K562 (cell line): ENCODE data around the gene SUMF2. TPM values are rescaled to one million over a fixed set of nuclear protein-coding genes. Genes with fewer than 3 reads are reported as not detected.

Experiments used
- BDP1 ChIP-seq: IDR thresholded peaks from 3 replicates; pipeline ENCODE4 v1.6.1; 2011; ENCODE audit not compliant: insufficient read length, insufficient read depth
- CEBPG ChIP-seq, 3 experiments: fragments of 200-800 bp in 1 of 3; sonication (Bioruptor generic) in 1 of 3; sonication (generic) in 1 of 3; formaldehyde crosslinking in 1 of 3; IDR thresholded peaks in 2 of 3; conservative IDR thresholded peaks in 1 of 3; 2 replicates each; pipeline versions ENCODE4 v1.6.1 to v1.8.0; 2016 to 2022; ENCODE audit warnings: missing compliant biosample characterization in 2 of 3, missing genetic modification characterization in 2 of 3, mild to moderate bottlenecking in 1 of 3, missing genetic modification reagents in 1 of 3
- ETS2 ChIP-seq: IDR thresholded peaks from 2 replicates; pipeline ENCODE4 v1.6.1; 2016; ENCODE audit warnings: borderline replicate concordance, missing genetic modification characterization, mild to moderate bottlenecking, moderate library complexity, missing compliant biosample characterization; ENCODE audit not compliant: poor library complexity, severe bottlenecking
- HMGN3 ChIP-seq: IDR thresholded peaks from 2 replicates; pipeline ENCODE4 v1.6.1; 2011; ENCODE audit warnings: borderline replicate concordance, low read depth, mild to moderate bottlenecking, mixed read lengths, low read length; ENCODE audit not compliant: insufficient read length; ENCODE audit errors: extremely low read depth
- KAT7 ChIP-seq: sonication (generic); formaldehyde crosslinking; IDR thresholded peaks from 2 replicates; pipeline ENCODE4 v1.8.0; 2022; ENCODE audit warnings: missing genetic modification reagents, mild to moderate bottlenecking, borderline replicate concordance
- KDM4B ChIP-seq, 2 experiments: fragments of 450-650 bp in 1 of 2; sonication (generic) in 1 of 2; IDR thresholded peaks; 2 replicates each; pipeline ENCODE4 v1.6.1; 2016 to 2017; ENCODE audit warnings: borderline replicate concordance in 2 of 2, antibody characterized with exemption in 1 of 2, low read depth in 1 of 2, mild to moderate bottlenecking in 1 of 2
- MTA1 ChIP-seq: fragments of 450-650 bp; IDR thresholded peaks from 2 replicates; pipeline ENCODE4 v1.6.1; 2017; ENCODE audit warnings: borderline replicate concordance
- MTA3 ChIP-seq: fragments of 450-650 bp; formaldehyde crosslinking; IDR thresholded peaks from 2 replicates; pipeline ENCODE4 v1.6.1; 2017; ENCODE audit warnings: mild to moderate bottlenecking, borderline replicate concordance
- RCOR1 ChIP-seq, 2 experiments: IDR thresholded peaks; 2 replicates each; pipeline ENCODE4 v1.6.1; 2012; ENCODE audit warnings: low read depth in 2 of 2, low read length in 2 of 2, borderline replicate concordance in 1 of 2, improper control_type of control experiment in 1 of 2
- SMARCB1 ChIP-seq: IDR thresholded peaks from 2 replicates; pipeline ENCODE4 v1.6.1; 2011; ENCODE audit warnings: improper control_type of control experiment, low read depth; ENCODE audit not compliant: insufficient read length
- TSC22D4 ChIP-seq: fragments of 450-650 bp; IDR thresholded peaks from 2 replicates; pipeline ENCODE4 v1.6.1; 2016; ENCODE audit warnings: missing genetic modification characterization, missing biosample characterization, control low read depth
- ZFX ChIP-seq: sonication (generic); formaldehyde crosslinking; IDR thresholded peaks from 2 replicates; pipeline ENCODE4 v1.8.0; 2022; ENCODE audit warnings: mild to moderate bottlenecking, missing genetic modification reagents, moderate library complexity
- ZSCAN29 ChIP-seq: fragments of 450-650 bp; IDR thresholded peaks from 2 replicates; pipeline ENCODE4 v1.6.1; 2017
- polyA plus RNA-seq, 8 experiments: library from polyadenylated mRNA; depleted of rRNA in 4 of 8; stranded (reverse) in 5 of 8; unstranded in 3 of 8; fragments of >200 nt; fragmentation: Nextera tagmentation in 2 of 8; fragmentation: Illumina TruSeq in 1 of 8; extraction: Ambion mirVana in 2 of 8; extraction: Trizol in 1 of 8; gene quantifications; 2 replicates each; pipeline versions ENCODE4 v1.2.1 to v1.2.3, GENCODE V29; 2011 to 2014; ENCODE audit warnings: inconsistent platforms in 1 of 8, missing spikeins in 1 of 8
- total RNA-seq, 7 experiments: library from RNA; depleted of rRNA in 6 of 7; stranded (reverse); fragments of >200 nt in 6 of 7; fragmentation: Illumina TruSeq in 2 of 7; extraction: Trizol in 2 of 7; gene quantifications; 2 replicates each; pipeline versions ENCODE4 v1.2.1 to v1.2.3, GENCODE V29; 2011 to 2021; ENCODE audit warnings: low replicate concordance in 1 of 7
- TF ChIP-seq, protein P1 (sequence below): fragments of 250-450 bp; sonication (Bioruptor Pico); IDR thresholded peaks from 2 replicates; pipeline ENCODE4 v1.6.1; 2021; ENCODE audit warnings: mild to moderate bottlenecking
- TF ChIP-seq, protein P2 (sequence below): fragments of 250-450 bp; sonication (Bioruptor Pico); IDR thresholded peaks from 2 replicates; pipeline ENCODE4 v1.4.0; 2020
- TF ChIP-seq, protein P3 (sequence below): fragments of 250-450 bp; sonication (Bioruptor Pico); IDR thresholded peaks from 2 replicates; pipeline ENCODE4 v1.4.0; 2020; ENCODE audit warnings: mild to moderate bottlenecking, moderate library complexity
- TF ChIP-seq, protein P4 (sequence below): sonication (generic); formaldehyde crosslinking; IDR thresholded peaks from 2 replicates; pipeline ENCODE4 v1.8.0; 2023; ENCODE audit warnings: mild to moderate bottlenecking, missing genetic modification reagents

SUMF2 gene
- total and polyA plus RNA-seq, 9 of the 15 experiments (the other 6 are each of a cell fraction or from before 2014, with no cell fraction given) = 39.0 to 113 (median 67.7) TPM

DNA sequence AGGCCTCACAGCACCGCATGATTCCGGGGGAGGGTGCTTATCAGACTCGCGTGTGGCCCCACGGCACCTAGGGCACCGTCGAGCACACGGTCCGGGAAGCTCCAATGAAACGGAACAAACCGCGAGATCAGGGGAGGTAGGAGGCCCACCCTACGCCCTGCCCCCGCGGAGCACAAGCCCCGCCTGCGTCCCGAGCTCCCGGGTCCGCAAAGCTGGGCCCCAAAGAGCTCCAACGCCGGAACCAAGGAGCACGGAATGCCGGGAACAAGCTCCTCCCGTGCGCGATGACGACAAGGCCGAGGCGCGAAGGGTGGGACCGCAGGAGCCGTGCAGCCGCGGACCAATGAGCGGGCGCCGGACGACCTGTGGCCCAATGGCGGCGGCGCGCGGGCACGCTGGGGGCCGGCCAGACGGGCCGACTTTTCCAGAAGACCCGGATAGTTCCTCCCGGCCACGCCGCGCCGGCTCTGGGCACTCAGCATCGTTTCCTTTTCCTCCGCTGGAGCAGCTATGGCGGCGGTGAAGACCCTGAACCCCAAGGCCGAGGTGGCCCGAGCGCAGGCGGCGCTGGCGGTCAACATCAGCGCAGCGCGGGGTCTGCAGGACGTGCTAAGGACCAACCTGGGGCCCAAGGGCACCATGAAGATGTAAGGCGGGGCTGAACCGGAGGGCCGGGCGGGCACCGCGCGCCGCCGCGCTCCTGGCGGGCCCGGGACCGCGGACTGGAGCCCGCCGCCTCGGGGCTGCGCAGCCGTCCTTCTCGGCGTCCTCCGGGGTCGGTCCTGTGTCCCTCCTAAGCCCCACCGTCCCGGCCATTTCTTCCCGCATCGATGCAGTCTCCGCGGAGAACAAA lies 12.5 kb upstream of the SUMF2 start, which contains the start of the genes CCT6A and PSPH (continued):
- TF ChIP-seq KDM4B (IDR thresholded peaks at IDR 0.05; ENCODE audit: borderline replicate concordance in 2 of 2, low read depth in 1 of 2) = no peak
- TF ChIP-seq, protein P1, sequence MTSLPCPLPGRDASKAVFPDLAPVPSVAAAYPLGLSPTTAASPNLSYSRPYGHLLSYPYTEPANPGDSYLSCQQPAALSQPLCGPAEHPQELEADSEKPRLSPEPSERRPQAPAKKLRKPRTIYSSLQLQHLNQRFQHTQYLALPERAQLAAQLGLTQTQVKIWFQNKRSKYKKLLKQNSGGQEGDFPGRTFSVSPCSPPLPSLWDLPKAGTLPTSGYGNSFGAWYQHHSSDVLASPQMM = no peak
- peak; percentile 98 for TF ChIP-seq ZFX (CRISPR knock-in tag)
- TF ChIP-seq, protein P2, sequence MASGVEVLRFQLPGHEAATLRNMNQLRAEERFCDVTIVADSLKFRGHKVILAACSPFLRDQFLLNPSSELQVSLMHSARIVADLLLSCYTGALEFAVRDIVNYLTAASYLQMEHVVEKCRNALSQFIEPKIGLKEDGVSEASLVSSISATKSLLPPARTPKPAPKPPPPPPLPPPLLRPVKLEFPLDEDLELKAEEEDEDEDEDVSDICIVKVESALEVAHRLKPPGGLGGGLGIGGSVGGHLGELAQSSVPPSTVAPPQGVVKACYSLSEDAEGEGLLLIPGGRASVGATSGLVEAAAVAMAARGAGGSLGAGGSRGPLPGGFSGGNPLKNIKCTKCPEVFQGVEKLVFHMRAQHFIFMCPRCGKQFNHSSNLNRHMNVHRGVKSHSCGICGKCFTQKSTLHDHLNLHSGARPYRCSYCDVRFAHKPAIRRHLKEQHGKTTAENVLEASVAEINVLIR = no peak
- no peak for TF ChIP-seq BDP1
- TF ChIP-seq, protein P3, sequence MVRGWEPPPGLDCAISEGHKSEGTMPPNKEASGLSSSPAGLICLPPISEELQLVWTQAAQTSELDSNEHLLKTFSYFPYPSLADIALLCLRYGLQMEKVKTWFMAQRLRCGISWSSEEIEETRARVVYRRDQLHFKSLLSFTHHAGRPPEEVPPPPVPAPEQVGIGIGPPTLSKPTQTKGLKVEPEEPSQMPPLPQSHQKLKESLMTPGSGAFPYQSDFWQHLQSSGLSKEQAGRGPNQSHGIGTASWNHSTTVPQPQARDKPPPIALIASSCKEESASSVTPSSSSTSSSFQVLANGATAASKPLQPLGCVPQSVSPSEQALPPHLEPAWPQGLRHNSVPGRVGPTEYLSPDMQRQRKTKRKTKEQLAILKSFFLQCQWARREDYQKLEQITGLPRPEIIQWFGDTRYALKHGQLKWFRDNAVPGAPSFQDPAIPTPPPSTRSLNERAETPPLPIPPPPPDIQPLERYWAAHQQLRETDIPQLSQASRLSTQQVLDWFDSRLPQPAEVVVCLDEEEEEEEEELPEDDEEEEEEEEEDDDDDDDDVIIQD (CRISPR knock-in tag) = no peak
- no peak for TF ChIP-seq SMARCB1
- TF ChIP-seq KAT7 (CRISPR knock-in tag) = no peak
- TF ChIP-seq, protein P4, sequence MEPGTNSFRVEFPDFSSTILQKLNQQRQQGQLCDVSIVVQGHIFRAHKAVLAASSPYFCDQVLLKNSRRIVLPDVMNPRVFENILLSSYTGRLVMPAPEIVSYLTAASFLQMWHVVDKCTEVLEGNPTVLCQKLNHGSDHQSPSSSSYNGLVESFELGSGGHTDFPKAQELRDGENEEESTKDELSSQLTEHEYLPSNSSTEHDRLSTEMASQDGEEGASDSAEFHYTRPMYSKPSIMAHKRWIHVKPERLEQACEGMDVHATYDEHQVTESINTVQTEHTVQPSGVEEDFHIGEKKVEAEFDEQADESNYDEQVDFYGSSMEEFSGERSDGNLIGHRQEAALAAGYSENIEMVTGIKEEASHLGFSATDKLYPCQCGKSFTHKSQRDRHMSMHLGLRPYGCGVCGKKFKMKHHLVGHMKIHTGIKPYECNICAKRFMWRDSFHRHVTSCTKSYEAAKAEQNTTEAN = no peak
- no peak for TF ChIP-seq ETS2 (tag)
- peak; percentile 83; the same call in 1 of the 2 replicates for TF ChIP-seq MTA3
- TF ChIP-seq MTA1 = no peak; the same call in 1 of the 2 replicates
- TF ChIP-seq HMGN3 = peak; percentile 88
- TF ChIP-seq ZSCAN29 = peak; percentile 73; the same call in 1 of the 2 replicates
- peak; percentile 15; the same call in 1 of the 2 replicates for TF ChIP-seq CEBPG (CRISPR knock-in tag; IDR thresholded peaks at IDR 0.05)
- no peak for TF ChIP-seq CEBPG (tag; conservative IDR thresholded peaks at IDR 0.05 in 1 of 2, IDR thresholded peaks at IDR 0.05 in 1 of 2)
- peak in 1 of 2 experiments; percentile 55; a peak in 2 of 4 replicates for TF ChIP-seq RCOR1 (IDR thresholded peaks at IDR 0.05; ENCODE audit: borderline replicate concordance in 1 of 2, low read depth in 2 of 2, low read length in 2 of 2)
- TF ChIP-seq TSC22D4 = no peak
